ENCODE data around the gene AUTS2.

Gene AUTS2

GRCh38 chr7:70545214-70545613, 946.9 kb downstream of the AUTS2 start:
- no peak for DNase-seq (ENCODE audit: low read depth)

GRCh38 chr7:70552141-70552540, 953.9 kb downstream of the AUTS2 start:
- DNase-seq (ENCODE audit: low read depth): no peak

- no peak for DNase-seq (ENCODE audit: low read depth)
Observed at GRCh38 chr7:70553364-70553763, 955.1 kb downstream of the AUTS2 start.

GRCh38 chr7:70554646-70555045, 956.4 kb downstream of the AUTS2 start:
- DNase-seq (ENCODE audit: low read depth): no peak

GRCh38 chr7:70556761-70557160, 958.5 kb downstream of the AUTS2 start:
- DNase-seq (ENCODE audit: low read depth): no peak

GRCh38 chr7:70557338-70557737, 959.1 kb downstream of the AUTS2 start:
- no peak for DNase-seq (ENCODE audit: low read depth)

GRCh38 chr7:70559815-70560214, 961.5 kb downstream of the AUTS2 start:
- no peak for DNase-seq (ENCODE audit: low read depth)

GRCh38 chr7:70563960-70564359, 965.7 kb downstream of the AUTS2 start:
- no peak for DNase-seq (ENCODE audit: low read depth)

GRCh38 chr7:70565721-70566370, 967.6 kb downstream of the AUTS2 start:
- DNase-seq (ENCODE audit: low read depth): no peak

- no peak for DNase-seq (ENCODE audit: low read depth)
Observed at GRCh38 chr7:70566671-70567070, 968.4 kb downstream of the AUTS2 start.

GRCh38 chr7:70568674-70569334, 970.5 kb downstream of the AUTS2 start:
- DNase-seq (ENCODE audit: low read depth): no peak

- no peak for DNase-seq (ENCODE audit: low read depth)
Observed at GRCh38 chr7:70569335-70569819, 971.1 kb downstream of the AUTS2 start.

- DNase-seq (ENCODE audit: low read depth): no peak
Observed at GRCh38 chr7:70570029-70570428, 971.8 kb downstream of the AUTS2 start.

GRCh38 chr7:70570961-70571360, 972.7 kb downstream of the AUTS2 start:
- no peak for DNase-seq (ENCODE audit: low read depth)

GRCh38 chr7:70571403-70571934, 973.2 kb downstream of the AUTS2 start:
- DNase-seq (ENCODE audit: low read depth): no peak

GRCh38 chr7:70571961-70572360, 973.7 kb downstream of the AUTS2 start:
- no peak for DNase-seq (ENCODE audit: low read depth)

GRCh38 chr7:70572571-70572970, 974.3 kb downstream of the AUTS2 start:
- no peak for DNase-seq (ENCODE audit: low read depth)

GRCh38 chr7:70573071-70573661, 974.9 kb downstream of the AUTS2 start:
- DNase-seq (ENCODE audit: low read depth): no peak

GRCh38 chr7:70573696-70574095, 975.4 kb downstream of the AUTS2 start:
- no peak for DNase-seq (ENCODE audit: low read depth)

- DNase-seq (ENCODE audit: low read depth): no peak
Observed at GRCh38 chr7:70574314-70574834, 976.1 kb downstream of the AUTS2 start.

- no peak for DNase-seq (ENCODE audit: low read depth)
Observed at GRCh38 chr7:70574970-70575799, 976.9 kb downstream of the AUTS2 start.

GRCh38 chr7:70577078-70577477, 978.8 kb downstream of the AUTS2 start:
- no peak for DNase-seq (ENCODE audit: low read depth)
